GM21390 (cell line): Measurements from ENCODE around the gene PCMTD2.
A peak's percentile ranks its signal among the peaks of the same experiment; 100 is the strongest.
"Not testable (repeated sequence)": the region's sequence is repeated elsewhere in the genome, so short reads cannot be mapped to it uniquely, and the experiment has no call there.

ENCODE experiments used
- ATAC-seq: cut with Tn5 transposase; IDR thresholded peaks from one replicate; pipeline ENCODE4 v1.9.1; 2021; ENCODE audit not compliant: unreplicated experiment

The PCMTD2 gene

DNA sequence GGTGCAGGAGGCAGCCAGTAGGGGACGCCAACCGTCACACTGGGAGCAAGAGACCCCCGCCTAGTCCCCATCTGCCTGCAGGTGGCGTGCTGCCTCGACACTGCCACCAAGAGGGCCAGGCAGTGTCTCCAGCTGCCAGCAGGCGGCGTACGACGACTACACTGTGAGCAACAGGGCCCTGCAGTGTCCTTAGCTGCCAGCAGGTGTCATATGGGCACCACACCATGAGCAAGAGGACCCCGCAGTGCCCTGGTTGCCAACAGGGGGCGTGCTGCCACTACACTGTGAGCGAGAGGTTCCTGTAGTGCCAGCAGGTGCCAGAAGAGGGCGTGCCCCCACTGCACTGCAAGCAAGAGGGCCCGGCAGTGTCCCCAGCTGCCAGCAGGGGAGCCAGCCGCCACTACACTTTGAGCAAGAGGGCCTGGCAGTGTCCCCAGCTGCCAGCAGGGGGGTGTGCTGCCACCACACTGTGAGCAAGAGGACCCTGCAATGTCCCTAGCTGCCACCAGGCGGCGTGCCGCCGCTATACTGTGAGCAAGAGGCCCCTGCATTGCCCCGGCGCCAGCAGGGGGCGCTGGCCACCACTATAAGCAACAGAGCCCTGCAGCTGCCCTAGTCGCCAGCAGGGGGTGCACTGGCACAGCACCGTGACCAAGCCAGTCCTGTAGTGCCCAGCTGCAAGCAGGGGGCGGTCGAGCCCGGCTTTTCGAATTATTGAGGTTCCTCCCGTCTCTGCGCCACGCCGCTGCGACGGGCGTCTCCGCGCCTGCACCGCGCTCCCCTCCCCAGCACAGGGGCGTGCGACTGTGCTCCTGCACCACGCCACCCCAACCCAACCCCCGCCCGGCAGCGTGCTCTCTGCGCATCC lies 30.3 kb downstream of the PCMTD2 start:
- ATAC-seq: peak; percentile 93

DNA sequence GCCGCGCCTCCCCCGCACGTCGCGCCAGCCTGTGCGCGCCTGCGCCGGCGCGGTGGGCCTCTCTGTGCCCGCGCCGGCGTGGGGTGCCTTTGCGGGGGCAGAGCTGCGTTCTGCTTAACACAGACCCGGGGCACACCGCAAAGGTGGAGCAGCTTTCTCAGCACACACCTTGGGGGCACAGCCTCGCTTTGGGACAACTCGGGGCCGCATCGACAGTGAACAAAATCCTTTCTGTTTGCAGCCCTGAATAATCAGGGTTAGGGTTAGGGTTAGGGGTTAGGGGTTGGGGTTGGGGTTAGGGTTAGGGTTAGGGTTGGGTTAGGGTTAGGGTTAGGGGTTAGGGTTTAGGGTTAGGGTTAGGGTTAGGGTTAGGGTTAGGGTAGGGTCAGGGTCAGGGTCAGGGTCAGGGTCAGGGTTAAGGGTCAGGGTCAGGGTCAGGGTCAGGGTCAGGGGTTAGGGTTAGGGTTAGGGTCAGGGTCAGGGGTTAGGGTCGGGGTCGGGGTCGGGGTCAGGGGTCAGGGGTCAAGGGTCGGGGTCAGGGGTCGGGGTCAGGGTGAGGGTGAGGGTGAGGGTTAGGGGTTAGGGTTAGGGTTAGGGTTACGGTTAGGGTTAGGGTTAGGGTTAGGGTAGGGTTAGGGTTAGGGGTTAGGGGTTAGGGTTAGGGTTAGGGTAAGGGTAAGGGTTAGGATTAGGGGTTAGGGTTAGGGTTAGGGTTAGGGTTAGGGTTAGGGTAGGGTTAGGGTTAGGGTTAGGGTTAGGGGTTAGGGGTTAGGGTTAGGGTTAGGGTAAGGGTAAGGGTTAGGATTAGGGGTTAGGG lies 31.1 kb downstream of the PCMTD2 start:
- ATAC-seq: not testable (repeated sequence)

DNA sequence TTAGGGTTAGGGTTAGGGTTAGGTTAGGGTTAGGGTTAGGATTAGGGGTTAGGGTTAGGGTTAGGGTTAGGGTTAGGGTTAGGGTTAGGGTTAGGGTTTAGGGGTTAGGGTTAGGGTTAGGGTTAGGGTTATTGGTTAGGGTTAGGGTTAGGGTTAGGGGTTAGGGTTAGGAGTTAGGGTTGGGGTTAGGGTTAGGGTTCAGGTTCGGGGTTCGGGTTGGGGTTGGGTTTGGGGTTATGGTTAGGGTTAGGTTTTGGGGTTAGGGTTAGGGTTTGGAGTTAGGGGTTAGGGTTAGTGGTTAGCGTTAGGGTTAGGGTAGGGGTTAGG lies 31.7 kb downstream of the PCMTD2 start:
- ATAC-seq: not testable (repeated sequence)

DNA sequence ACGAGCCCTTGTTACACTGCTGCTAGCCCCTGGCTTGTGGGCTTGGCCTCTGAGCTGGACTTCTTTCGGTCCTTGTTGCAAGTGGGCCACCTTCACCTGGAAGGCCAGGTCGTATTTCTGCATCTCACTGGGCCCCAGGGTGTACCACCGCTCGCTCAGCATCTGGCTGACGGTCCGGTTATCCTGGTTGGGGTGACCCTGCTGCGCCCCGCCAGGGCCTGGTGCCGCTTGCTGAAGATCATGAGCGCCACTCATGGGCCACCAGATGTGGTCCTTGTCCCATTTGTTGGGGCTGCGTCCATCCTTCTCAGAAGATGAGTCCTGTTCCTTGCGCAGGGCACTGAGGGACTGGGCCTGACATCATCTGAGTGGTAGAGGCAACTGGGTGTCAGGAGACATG lies 36.6 kb downstream of the PCMTD2 start:
- not testable (repeated sequence) for ATAC-seq

DNA sequence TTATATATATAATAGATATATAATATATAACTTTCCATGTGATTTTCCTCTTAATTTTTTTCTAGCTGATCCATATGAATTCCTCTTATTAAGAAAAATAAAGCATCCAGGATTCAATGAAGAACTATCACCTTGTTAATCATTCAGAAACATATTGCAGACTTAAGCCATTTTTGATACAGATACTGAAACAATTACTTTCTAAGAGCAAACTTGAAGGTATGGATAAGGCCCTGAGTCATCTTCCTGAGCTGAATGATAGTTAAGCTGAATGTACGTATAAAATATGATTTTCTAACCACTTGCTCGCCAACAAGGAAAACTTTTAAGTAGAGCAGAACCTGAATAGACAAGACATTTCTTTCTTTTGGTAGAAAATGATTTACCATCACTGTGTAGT lies 47.5 kb downstream of the PCMTD2 start:
- ATAC-seq: not testable (repeated sequence)

DNA sequence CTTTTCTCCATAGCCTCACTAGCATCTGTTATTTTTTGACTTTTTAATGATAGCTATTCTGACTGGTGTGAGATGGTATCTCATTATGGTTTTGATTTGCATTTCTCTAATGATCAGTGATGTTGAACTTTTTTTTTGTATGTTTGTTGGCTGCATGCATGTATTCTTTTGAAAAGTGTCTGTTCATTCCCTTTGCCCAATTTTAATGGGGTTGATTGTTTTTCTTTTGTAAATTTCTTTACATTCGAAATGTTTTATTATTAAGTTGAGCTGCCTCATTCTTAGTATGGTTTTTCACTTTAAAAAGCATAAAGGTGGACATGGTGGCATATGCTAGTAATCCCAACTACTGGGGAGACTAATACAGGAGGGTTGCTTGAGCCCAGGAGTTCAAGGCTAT lies 58.2 kb downstream of the PCMTD2 start:
- ATAC-seq: not testable (repeated sequence)

DNA sequence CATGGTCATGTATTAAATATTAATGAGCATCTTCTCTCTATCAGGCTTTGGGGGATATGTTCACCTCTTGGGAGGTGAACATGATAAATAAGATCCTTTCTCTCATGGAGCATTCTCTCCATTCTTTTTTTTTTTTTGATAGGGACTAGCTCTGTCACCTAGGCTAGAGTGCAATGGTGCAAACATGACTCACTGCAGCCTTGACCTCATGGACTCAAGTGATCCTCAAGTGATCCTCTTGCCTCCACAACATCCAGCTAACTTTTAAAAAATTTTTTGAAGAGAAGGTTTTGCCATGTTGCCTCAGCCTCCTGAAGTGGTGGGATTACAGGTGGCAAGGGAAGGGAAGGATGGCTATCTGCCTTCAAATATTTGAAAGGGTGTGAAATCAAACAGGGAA lies 59.8 kb downstream of the PCMTD2 start:
- not testable (repeated sequence) for ATAC-seq

DNA sequence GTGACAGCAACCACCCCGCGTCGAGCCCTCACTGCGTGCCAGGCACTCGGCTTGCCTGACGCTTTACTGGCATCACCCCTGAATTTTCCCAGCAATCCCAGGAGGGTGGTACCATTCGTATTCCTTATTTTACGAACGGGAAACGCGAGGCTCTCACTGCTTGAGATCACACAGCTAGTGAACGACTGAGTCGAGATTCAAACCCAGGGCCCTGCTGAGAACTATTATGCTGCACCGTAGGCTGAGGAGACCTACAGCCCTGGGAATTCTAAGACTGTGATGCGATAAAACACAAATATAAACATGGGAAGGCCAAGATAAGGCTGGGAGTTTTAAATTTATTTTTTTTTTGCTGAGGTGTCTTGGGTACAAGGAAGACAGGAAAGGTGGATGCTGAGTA lies 60.3 kb downstream of the PCMTD2 start:
- ATAC-seq: not testable (repeated sequence)

DNA sequence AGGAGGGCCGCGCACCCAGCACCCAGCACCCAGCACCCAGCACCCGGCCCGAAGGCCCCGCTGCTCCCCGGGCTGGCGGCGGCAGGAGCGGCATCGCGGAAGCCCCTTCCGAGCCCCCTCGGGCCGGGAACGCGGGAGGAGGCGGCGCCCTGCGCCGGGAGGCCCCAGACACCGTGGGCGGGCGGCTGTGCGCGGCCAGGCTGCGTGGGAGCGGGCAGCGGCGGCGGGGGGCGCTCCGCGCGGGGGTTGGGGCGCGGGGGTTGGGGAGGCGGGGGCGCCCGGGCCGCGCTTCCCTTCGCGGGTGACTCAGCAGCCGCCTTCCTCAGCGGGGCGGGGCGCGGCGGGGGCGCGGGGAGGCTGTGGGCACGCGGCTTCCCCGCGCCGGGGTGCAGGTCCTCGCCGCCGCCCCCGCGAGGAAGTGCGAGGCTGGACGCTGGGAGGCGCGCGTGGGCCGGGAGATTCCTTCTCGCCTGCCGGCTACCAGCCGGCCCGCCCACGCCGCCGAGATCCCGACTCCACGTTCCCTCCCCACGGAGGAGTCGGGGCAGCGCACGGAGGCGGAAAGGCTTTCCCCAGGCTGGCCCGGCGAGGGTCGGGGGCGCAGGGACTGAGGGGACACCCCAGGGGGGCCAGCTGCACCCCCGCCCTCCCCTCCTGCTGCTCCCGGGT lies 61.0 kb downstream of the PCMTD2 start:
- not testable (repeated sequence) for ATAC-seq

DNA sequence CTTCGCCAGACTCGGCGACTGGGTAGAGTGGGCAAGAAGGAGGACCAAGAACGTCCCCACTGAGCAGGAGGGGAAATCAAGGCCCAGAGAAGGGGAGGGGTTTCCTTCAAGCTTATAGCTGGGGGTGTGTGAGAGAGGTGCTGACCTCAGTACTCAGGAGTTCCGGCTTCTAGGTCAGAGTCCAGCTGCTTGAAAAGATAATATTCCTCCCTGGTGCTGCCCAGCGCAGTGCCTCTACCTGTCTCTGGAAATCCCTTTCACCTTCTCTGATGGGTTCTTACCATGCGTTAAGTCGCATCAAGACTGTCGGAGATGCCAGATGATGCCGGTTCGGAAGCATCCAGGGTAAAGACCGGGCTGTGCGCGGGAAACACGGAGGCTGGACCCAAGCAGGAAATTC lies 61.8 kb downstream of the PCMTD2 start:
- not testable (repeated sequence) for ATAC-seq

DNA sequence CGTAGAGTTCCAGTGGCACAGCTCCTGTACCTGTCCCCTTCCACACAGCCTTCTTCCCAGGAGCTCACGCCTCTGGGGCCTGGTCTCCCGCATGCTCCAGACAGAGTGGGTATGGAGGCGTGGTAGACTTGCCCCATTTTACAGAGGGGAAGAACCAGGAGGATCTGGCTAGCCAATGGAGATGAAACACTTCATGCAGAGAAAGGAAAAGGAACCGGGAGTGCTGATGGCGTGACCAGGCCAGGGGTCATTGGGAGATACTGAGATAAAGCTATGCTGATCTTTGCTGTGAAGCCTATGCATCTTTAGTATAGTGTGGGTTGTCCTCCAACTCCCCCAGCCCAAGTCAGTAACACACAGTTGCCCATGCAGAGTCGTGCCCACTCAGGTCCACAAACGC lies 62.5 kb downstream of the PCMTD2 start:
- ATAC-seq: not testable (repeated sequence)

DNA sequence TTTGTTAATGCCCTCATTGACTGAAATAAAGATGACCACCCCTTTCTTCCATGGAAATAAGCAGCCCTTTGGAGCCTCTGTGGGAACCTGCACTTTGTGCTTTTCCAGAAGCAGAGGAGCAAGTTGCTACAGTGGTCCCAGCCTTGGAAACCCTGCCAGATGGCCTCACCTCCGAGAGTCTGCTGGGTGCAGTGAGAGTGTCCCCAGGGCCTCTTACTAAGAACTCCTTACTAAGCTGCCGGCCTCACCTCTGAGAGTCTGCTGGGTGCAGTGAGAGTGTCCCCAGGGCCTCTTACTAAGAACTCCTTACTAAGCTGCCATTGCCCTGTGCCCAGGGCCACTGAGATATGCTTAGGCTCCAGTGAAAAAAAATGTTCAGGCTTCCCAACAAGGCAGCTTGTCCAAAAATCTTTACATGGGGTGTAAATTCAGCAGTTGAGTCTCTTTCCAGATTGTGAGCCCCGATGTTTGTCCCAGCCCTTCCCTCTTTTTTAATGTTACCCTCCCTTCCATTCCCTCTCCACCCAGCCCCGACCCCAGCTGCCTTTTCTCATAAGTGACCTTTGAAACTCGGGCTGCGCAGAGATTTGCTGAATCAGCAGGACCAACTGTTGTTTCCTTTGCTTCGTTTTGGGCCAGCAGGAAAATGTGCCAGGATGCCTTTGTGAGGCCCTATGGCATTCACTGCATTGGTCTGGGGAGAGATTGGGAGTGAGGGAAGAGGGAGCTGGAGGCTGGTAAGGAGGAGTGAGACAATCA lies 66.7 kb downstream of the PCMTD2 start:
- not testable (repeated sequence) for ATAC-seq
